ENCODE measurements around the gene OR7E24.
"Not testable (repeated sequence)": the region's sequence is repeated elsewhere in the genome, so short reads cannot be mapped to it uniquely, and the experiment has no call there.

The OR7E24 gene

GRCh38 chr19:9250630-9251029 is at the start of gene OR7E24:
Gene OR7E24 (plus strand): TSS chr19:9250930. CDS start chr19:9251044, 114 bp downstream.
- no peak for DNase-seq (ENCODE audit: low read depth)
- no peak within 1 kb of the TSS for H3K4me3 ChIP-seq (ENCODE audit: control insufficient read depth, low read depth, low read length)
- TF ChIP-seq CTCF (conservative IDR thresholded peaks at IDR 0.05; ENCODE audit: control insufficient read depth, insufficient read depth, low read depth, low read length), result no peak

DNA sequence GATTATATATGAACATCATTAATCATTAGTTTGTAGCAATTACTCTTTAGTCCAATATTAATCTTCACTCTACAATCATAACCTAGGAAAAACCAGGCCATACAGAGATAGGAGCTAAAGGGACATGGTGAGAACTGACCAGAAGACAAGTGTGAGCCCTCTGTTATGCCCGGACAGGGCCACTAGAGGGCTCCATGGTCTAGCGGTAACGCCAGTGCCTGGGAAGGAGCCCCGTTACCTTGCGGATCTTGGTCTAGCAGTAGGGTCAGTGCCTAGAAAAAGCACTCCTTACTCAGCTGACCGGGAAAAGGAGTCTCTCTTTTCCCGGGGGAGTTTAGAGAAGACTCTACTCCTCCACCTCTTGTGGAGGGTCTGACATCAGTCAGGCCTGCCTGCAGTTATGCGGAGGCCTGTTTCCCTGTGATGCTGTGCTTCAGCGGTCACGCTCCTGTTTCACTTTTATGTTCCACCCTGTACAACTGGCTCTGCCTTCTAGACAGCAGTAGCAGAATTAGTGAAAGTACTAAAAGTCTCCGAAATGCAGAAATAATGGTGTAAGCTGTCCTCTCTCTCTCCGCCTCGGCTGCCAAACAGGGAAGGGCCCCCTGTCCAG is 45.1 kb upstream of the OR7E24 start:
- DNase-seq (ENCODE audit: low read depth), result peak; percentile 62
- peak; percentile 82 for TF ChIP-seq CTCF (conservative IDR thresholded peaks at IDR 0.05; ENCODE audit: control insufficient read depth, insufficient read depth, low read depth, low read length)
- H3K4me3 ChIP-seq (ENCODE audit: control insufficient read depth, low read depth, low read length), result peak overlapping the region; percentile 15

GRCh38 chr19:9219489-9219888 is 31.2 kb upstream of the OR7E24 start, which contains the start of gene OR7D4:
Gene OR7D4 (minus strand): TSS chr19:9219589. CDS start chr19:9214837, 4,752 bp downstream.
- no peak for DNase-seq (ENCODE audit: low read depth)
- TF ChIP-seq CTCF (conservative IDR thresholded peaks at IDR 0.05; ENCODE audit: control insufficient read depth, insufficient read depth, low read depth, low read length), result no peak
- H3K4me3 ChIP-seq (ENCODE audit: control insufficient read depth, low read depth, low read length), result no peak within 1 kb of the TSS

GRCh38 chr19:9251236-9251635 is 506 bp downstream of the OR7E24 start:
- no peak for TF ChIP-seq CTCF (conservative IDR thresholded peaks at IDR 0.05; ENCODE audit: control insufficient read depth, insufficient read depth, low read depth, low read length)
- no peak overlapping the region for H3K4me3 ChIP-seq (ENCODE audit: control insufficient read depth, low read depth, low read length)
- no peak for DNase-seq (ENCODE audit: low read depth)

DNA sequence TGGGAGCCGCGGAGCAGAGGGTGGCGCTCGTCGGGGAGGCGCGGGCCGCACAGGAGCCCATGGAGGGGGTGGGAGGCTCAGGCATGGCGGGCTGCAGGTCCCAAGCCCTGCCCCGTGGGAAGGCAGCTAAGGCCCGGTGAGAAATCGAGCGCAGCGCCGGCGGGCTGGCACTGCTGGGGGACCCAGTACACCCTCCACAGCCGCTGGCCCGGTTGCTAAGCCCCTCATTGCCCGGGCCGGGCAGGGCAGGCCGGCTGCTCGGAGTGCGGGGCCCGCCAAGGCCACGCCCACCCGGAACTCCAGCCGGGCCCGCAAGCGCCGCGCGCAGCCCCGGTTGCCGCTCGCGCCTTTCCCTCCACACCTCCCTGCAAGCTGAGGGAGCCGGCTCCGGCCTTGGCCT is 32.8 kb downstream of the OR7E24 start:
- not testable (repeated sequence) for H3K4me3 ChIP-seq (ENCODE audit: control insufficient read depth, low read depth, low read length); DNase-seq (ENCODE audit: low read depth)

- H3K4me3 ChIP-seq (ENCODE audit: control insufficient read depth, low read depth, low read length), result no peak overlapping the region
- no peak for TF ChIP-seq CTCF (conservative IDR thresholded peaks at IDR 0.05; ENCODE audit: control insufficient read depth, insufficient read depth, low read depth, low read length)
- no peak for DNase-seq (ENCODE audit: low read depth)
Measured at GRCh38 chr19:9289231-9289884, 38.6 kb downstream of the OR7E24 start.

DNA sequence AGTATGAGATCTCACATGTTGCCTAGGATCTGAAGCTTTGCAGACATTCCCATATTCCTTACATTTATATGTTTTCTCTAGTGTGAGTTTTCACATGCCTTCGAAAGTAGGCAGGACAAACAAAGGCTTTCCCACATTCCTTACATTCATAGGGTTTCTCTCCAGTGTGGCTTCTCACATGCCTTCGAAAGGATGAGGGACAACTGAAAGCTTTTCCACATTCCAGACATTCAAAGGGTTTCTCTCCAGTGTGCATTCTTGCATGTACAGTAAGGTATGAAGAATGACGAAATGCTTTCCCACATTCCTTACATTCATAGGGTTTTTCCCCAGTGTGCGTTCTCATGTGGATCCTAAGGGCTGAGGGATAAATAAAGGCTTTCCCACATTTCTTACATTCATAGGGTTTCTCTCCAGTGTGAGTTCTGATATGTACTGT is 44.7 kb downstream of the OR7E24 start:
- DNase-seq (ENCODE audit: low read depth), result peak; percentile 4
- no peak overlapping the region for H3K4me3 ChIP-seq (ENCODE audit: control insufficient read depth, low read depth, low read length)
- no peak for TF ChIP-seq CTCF (conservative IDR thresholded peaks at IDR 0.05; ENCODE audit: control insufficient read depth, insufficient read depth, low read depth, low read length)

All from fibroblast of mammary gland (primary cell).